Measurements from ENCODE around the gene PRRT4. TPM values are rescaled to one million over a fixed set of nuclear protein-coding genes. Genes with fewer than 3 reads are reported as not detected.

Gene PRRT4
- total RNA-seq, 3 donors from 2014 or later, result 0.43 to 3.1 TPM; not detected in 1

DNA sequence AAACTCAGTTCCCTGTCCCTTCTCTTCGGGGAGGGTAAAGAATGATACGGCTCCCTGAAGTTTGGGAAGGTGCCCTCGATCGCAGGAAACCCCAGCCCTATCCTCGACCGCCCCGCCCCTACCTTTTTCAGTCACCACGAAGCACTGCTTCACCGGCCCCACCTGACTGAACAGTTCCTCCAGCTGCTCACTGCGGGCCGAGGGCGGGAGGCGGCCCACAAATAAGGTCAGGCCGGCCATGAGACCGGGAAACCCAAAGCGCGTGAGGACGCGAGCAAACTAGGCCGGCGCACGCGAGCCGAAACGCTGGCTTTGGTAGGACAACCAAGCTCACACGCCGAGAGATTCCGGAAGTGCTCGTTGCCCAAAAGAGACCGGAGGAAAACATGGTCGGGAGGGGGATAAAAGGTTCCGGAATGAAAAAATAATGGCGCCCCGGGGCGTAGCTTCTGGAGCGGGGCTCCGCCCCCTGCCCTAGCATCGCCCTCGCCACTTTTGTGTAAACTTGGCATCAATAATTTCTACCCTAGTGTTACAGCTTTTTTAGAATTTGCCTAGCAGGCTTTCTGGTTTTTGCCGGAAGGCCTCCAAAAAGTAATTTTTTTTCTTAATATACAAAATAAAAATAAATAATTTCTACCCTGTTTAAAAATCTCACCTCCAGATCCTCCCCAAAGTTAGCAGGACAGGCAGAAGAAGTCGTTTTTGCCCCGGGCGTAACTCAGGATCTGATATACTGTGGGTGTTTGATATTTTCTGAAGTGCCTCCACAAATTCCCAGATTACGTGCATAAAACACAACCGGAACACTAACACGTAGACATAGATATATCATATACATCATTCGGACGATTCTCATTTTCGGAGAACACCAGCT, 17.7 kb downstream of the PRRT4 start, which contains the start of gene RBM28:
Gene RBM28, minus strand, starts transcription at position 355 of the 877 bp plus-strand sequence. Its CDS starts 115 bp downstream, at position 240.
- Histone ChIP-seq H3K36me3 (ENCODE audit: low read depth) (no peaks in the 10 kb centered on the region), H3K9me3 (no peaks in the 10 kb centered on the region), H3K4me1 (ENCODE audit: low read depth) (peaks cover 16% of the 10 kb centered on the region), H3K4me3 (peak within 1 kb of the TSS; percentile 67)
- DNase-seq, result peak; percentile 89 to 90 (median 89)
- ATAC-seq, result peak; percentile 97
- TF ChIP-seq, protein P1, sequence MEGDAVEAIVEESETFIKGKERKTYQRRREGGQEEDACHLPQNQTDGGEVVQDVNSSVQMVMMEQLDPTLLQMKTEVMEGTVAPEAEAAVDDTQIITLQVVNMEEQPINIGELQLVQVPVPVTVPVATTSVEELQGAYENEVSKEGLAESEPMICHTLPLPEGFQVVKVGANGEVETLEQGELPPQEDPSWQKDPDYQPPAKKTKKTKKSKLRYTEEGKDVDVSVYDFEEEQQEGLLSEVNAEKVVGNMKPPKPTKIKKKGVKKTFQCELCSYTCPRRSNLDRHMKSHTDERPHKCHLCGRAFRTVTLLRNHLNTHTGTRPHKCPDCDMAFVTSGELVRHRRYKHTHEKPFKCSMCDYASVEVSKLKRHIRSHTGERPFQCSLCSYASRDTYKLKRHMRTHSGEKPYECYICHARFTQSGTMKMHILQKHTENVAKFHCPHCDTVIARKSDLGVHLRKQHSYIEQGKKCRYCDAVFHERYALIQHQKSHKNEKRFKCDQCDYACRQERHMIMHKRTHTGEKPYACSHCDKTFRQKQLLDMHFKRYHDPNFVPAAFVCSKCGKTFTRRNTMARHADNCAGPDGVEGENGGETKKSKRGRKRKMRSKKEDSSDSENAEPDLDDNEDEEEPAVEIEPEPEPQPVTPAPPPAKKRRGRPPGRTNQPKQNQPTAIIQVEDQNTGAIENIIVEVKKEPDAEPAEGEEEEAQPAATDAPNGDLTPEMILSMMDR (IDR thresholded peaks at IDR 0.05), result no peak
- intact Hi-C loops (cut with DNase I, micrococcal nuclease), result no loop called here

DNA sequence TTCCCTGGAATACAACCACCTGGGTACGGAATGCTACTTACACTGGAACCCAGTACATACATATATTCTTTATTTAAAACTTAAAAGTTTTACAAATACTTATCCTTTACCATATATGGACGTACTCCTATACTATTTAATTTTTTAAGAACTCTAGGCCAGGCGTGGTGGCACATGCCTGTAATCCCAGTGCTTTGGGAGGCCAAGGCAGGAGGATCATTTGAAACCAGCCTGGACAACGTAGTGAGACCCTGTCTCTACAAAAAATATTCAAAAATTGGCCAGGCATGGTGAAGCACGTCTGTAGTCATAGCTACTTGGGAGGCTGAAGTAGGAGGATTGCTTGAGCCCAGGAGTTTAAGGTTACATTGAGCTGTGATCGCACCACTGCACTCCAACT, 19.8 kb downstream of the PRRT4 start:
- no peak overlapping the region for H3K4me3 ChIP-seq
- TF ChIP-seq, protein P1 (IDR thresholded peaks at IDR 0.05), result no peak
- ATAC-seq (no peak), DNase-seq (no peak)
- no peaks in the 10 kb centered on the region for H3K9me3 ChIP-seq
- H3K4me1 ChIP-seq (ENCODE audit: low read depth), result peaks cover 16% of the 10 kb centered on the region
- H3K36me3 ChIP-seq (ENCODE audit: low read depth), result no peaks in the 10 kb centered on the region
- intact Hi-C loops (cut with DNase I, micrococcal nuclease), result no loop called here

DNA sequence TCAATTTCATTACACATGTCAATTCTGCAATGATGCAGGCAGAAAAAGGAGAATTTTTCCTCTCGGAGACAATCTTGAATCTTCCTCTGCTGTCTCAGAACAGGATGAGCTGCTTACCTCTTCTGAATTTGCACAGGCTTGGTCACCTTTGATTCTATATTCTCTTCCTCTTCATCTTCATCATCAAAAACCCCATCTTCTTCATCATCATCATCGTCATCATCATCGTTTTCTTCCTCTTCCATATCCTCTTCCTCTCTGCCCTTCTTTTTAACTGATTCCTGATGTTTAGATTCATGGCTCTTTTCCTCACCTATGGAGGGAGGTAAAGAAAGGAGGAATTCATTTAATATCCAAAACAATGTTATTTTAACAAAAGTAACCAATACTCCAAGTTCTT, 25.8 kb downstream of the PRRT4 start:
- H3K4me1 ChIP-seq (ENCODE audit: low read depth), result no peaks in the 10 kb centered on the region
- intact Hi-C loops (cut with DNase I, micrococcal nuclease), result no loop called here
- DNase-seq (no peak), ATAC-seq (no peak)
- no peaks in the 10 kb centered on the region for H3K9me3 ChIP-seq
- TF ChIP-seq, protein P1 (IDR thresholded peaks at IDR 0.05), result no peak
- H3K36me3 ChIP-seq (ENCODE audit: low read depth), result no peaks in the 10 kb centered on the region
- no peak overlapping the region for H3K4me3 ChIP-seq

DNA sequence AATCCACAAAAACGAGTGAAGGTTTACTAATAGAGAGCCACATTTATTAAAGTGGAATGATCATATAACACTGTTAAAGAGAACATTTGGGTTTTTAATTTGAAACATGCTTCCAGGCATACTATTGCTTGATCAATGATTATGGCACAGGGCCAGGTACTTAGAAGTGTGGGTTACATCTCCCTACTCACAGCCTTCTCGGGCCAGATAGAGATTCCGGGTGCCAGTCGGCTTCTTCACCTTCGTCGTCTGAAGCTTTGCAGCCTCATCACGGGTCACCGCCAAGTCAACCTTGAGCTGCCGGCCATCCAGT, 37.2 kb downstream of the PRRT4 start:
- no peak for ATAC-seq
- H3K4me3 ChIP-seq, result no peak overlapping the region
- DNase-seq, result no peak
- no peaks in the 10 kb centered on the region for H3K4me1 ChIP-seq (ENCODE audit: low read depth)
- H3K36me3 ChIP-seq (ENCODE audit: low read depth), result no peaks in the 10 kb centered on the region
- TF ChIP-seq, protein P1 (IDR thresholded peaks at IDR 0.05), result no peak
- no peaks in the 10 kb centered on the region for H3K9me3 ChIP-seq
- intact Hi-C loops (cut with DNase I, micrococcal nuclease), result no loop called here

- TF ChIP-seq, protein P1 (IDR thresholded peaks at IDR 0.05), result no peak
- Histone ChIP-seq H3K4me3 (no peak overlapping the region), H3K4me1 (ENCODE audit: low read depth) (no peaks in the 10 kb centered on the region), H3K36me3 (ENCODE audit: low read depth) (no peaks in the 10 kb centered on the region), H3K9me3 (no peaks in the 10 kb centered on the region)
- no peak for DNase-seq
- intact Hi-C loops (cut with DNase I, micrococcal nuclease), result no loop called here
- no peak for ATAC-seq
Observed at GRCh38 chr7:128323459-128324367, 37.8 kb downstream of the PRRT4 start.

All from mucosa of descending colon (tissue), 3 donors.